Activated gamma-delta T cell treated with Interleukin-2 at 50 U/mL for 16 hours (primary cell): ENCODE data around the gene KCNK7.
"Not testable (repeated sequence)": the region's sequence is repeated elsewhere in the genome, so short reads cannot be mapped to it uniquely, and the experiment has no call there.

Experiments
- DNase-seq: peaks from one replicate; pipeline ENCODE4 v3.0.0-alpha.2; 2020

Gene KCNK7, protein sequence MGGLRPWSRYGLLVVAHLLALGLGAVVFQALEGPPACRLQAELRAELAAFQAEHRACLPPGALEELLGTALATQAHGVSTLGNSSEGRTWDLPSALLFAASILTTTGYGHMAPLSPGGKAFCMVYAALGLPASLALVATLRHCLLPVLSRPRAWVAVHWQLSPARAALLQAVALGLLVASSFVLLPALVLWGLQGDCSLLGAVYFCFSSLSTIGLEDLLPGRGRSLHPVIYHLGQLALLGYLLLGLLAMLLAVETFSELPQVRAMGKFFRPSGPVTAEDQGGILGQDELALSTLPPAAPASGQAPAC

DNA sequence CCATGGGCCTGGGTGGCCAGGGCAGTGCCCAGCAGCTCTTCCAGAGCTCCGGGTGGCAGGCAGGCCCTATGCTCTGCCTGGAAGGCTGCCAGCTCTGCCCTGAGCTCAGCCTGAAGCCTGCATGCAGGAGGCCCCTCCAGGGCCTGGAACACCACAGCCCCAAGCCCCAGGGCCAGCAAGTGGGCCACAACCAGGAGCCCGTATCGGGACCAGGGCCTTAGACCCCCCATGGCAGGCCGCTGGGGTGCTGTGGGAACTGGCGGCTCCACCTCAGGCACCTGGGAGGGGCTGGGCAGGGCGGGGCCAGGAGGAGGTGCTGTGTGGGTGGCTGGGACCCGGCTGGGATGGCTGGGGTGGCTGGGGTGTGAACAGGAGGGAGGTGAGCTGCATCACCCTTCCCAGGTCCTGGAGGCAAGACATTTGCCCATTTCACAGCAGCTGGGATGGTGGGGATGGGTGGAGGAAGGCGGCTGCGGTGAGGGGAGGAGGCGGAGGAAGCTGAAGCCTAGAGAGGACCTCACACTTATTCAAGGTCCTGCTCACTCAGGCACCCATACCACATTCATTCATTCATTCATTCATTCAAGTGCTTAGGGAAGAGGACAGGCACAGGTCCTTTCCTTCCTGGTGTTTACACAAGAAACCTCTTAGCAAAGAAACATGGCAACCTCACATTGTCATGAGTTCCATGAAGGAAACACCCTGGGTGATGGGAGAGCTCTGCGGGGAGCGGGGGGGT lies at the start of gene KCNK7:
TSS of gene KCNK7 (minus strand) at position 258 of the 739 bp plus-strand sequence. CDS start at position 230, 28 bp downstream.
- no peak for DNase-seq

DNA sequence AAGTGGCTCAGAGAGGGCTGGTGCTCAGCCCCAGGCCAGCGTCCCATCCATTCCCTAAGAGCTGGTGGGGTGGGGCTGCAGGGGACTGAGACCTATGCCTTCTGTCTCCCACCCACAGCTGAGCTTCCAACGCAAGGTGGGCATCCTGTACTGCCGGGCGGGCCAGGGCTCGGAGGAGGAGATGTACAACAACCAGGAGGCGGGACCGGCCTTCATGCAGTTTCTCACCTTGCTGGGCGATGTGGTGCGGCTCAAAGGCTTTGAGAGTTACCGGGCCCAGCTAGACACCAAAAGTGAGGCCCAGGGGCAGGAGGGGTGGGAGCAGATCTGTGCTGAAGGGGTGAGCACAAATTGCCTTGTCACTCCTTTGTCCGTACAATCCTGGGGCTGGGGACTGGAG lies 49.2 kb upstream of the KCNK7 start:
- DNase-seq = no peak

DNA sequence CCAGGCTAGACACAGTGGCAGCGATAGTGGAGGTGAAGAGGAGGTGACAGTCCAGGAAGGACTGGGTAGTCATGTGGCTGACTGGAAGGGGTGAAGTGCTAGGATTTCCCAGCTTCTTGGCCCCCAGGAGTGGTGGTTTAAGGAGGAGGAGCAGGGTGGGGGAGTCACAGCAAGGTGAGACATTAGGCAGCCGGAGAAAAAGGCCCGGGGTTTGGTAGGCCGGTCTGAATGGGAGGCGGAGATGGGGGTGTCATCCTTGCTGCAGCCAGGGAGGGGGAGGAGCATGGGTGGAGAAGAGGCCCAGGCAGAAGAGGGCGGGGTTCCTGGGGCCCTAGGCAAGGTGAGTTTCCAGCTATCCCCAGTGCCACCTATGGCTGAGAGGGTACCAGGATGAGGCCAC lies 48.4 kb upstream of the KCNK7 start:
- DNase-seq = no peak

DNA sequence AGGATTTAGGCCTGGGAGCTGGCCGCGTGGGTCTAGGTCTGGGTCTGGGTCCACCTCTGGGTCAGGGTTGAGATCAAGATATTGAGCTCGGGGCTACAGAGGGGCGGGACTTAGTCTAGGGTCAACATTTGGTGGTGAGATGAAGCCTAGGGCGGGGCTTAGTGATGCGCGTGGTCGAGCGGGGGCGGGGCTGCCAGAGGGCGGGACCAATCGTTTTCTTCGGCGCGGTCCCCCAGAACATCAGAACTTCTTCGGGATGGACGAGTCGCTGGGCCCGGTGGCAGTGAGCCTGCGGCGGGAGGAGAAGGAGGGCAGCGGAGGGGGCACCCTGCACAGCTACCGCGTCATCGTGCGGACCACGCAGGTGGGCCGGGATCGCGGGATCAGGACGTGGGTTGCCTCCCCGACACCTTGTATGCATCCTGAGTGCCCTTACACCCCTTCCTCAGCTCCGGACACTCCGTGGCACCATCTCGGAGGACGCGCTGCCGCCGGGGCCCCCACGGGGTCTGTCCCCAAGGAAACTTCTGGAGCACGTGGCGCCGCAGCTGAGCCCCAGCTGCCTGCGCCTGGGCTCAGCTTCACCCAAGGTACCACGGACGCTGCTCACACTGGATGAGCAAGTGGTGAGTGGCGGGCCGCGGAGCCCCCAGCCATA lies 46.5 kb upstream of the KCNK7 start:
- no peak for DNase-seq

DNA sequence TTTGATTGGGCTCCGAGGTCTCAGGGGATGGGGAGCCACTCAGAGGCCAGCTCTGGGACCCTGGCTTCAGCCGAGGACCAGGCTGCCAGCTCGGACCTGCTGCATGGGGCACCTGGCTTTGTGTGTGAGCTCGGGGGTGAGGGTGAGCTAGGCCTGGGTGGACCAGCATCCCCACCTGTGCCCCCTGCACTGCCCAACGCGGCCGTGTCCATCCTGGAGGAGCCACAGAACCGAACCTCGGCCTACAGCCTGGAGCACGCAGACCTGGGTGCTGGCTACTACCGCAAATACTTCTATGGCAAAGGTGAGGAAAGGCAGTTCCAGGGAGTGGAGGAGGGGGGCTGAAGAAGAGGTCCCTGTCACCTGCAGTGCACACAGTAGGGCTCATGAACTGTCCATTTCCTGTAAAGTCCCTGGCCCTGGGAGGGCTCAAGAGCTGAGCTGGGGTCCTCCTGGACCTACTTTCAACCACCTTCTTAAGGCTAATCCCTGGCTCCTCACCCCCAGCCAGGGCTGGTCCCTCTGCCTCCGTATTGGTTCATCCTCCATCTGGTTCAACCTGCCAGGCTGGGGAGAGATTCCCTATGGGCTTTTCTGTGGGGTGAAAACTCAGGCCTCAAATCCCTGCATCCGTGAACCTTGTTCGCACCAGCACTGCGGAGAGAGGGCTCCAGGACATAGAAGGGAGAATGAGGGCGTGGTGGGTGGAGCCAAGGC lies 45.9 kb upstream of the KCNK7 start:
- no peak for DNase-seq

DNA sequence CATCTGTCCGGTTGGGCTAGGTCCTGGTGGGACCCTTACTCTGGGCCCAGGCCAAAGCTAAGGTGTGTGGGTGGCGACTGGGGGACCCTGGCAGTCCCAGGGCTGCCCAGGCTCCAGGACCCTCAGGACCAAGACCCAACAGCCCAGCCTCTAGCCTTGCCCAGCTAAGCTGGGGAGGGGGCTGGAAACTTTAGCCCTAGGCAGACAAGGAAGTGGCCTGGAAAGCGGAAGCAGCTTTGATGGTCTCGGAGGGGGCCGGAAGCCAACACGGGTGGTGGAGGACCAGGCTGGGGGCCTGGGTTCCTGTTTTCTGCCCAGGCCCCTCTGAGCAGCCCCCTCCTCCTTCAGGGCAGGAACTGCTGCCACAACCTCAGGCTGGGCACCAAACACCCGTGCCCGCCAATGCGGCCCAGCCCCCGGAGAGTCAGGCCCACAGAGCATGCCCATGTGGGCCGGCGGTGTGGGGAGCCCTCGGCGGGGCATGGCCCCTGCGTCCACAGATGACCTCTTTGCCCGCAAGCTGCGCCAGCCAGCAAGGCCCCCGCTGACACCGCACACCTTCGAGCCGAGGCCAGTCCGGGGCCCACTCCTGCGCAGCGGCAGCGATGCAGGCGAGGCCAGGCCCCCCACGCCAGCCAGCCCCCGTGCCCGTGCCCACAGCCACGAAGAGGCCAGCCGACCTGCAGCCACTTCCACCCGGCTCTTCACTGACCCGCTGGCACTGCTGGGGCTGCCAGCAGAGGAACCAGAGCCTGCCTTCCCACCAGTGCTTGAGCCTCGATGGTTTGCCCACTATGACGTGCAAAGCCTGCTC lies 45.1 kb upstream of the KCNK7 start:
- DNase-seq = peak; percentile 58

DNA sequence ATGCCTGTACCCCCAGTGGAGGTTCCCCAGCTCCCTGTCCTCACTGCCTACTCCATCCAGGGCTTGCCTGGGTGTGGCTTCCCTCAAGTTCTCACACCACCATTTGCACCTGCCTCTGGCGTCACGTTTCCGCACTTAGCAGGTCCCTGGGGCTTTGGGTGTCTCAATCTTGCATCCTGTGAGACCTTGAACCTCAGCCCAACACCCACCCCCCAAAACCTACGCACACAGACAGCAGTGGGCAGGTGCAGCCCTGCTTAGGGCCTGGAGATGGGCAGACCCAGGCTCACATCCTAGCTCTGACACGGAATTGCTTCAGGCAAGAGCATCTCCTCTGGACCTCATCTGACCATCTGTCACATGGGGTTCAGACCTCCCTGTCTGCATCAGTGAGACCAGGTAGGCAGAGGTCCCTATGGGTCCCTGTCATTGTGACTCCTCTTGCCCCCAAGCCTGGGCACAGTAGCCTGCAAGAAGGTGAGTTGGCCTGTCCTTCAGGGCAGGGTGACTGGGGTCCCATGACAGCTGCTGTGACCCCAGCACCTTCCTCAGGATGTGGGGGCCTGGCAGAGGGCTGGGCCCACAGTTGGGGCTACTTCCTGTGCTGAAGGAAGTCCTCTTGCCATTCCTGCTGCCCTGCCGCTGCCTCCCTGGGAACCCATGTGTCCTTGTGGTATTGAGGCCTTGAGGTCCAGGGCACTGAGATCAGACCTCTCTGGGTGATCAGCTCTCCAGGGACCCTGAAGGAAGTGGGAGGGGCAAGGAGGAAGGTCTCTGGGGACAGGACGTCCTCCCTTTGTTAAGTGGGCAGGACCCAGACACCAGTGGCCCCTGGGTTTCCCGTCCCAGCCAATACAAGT lies 44.3 kb upstream of the KCNK7 start:
- DNase-seq = peak; percentile 82

DNA sequence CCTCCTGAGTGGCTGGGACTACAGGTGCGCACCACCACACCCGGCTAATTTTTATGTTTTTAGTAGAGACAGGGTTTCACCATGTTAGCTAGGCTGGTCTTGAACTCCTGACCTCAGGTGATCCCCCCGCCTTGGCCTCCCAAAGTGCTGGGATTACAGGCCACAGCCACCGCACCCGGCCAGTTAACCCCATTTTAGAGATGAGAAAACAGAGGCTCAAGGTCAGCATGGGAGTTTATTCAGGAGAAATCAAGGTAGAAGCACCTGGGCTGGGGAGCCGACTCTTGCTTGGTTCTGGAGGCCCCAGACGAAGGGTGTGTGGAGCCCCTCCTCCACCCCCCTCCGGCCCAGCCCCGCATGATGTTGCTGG lies 43.6 kb upstream of the KCNK7 start:
- DNase-seq = not testable (repeated sequence)

DNA sequence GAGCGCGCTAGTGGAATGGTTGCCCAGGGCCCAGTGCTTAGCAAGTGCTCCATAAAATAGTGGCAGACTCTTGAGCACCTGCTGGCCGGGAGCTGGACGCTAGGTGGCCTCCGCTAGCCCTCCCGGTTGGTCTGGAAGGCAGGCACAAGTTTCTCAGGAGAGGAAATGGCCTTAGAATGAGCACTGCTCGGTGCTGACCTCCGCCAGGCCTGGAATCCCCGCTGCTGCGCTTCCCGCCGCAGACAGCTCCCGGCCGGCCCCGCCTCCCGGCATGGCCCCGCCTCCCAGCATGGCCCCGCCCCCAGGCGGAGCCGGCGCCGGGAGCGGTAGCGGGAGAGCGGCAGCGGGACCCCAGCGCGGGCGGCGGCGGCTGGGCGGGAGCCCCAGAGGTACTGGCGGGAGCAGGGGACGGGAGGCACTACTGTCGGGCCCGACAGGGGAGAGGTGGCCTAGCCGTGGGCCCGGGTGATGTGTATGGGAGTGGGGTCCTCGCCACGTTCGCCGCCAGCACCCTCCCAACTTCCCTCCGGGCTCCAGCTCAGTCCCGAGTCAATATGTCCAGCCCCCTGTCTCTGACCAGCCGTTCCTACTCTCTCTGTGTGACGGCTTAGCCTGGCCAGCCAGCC lies 42.3 kb upstream of the KCNK7 start, which contains the start of gene SIPA1:
TSS of gene SIPA1 (plus strand) at position 308 of the 626 bp plus-strand sequence. CDS start 2,821 bp downstream, outside the sequence.
- DNase-seq = peak; percentile 66

DNA sequence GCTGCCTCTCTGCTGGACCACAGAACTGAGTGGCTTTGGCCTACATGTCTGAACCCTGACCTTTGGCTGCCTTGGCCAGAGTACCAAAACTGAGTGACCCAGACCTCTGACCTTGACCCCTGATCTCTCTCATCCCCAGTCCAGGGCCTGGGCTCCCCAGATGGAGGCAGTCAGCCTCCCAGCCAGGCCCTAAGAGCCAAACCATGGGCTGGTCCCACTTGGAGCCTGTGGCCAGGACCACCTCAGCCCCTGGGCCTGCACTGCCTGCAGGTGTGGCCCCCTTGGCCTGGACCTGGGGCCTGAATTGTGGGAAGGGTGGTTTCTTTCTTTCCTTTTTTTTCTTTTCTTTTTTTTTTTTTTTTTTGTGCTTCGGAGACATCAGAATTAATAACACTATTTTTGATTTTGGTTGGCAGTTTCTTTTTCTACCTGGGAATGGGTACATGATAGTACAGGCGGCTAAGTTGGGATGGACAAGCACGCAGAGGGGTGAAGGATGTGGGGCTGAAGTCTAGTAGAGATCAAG lies 41.5 kb upstream of the KCNK7 start:
- DNase-seq = no peak

DNA sequence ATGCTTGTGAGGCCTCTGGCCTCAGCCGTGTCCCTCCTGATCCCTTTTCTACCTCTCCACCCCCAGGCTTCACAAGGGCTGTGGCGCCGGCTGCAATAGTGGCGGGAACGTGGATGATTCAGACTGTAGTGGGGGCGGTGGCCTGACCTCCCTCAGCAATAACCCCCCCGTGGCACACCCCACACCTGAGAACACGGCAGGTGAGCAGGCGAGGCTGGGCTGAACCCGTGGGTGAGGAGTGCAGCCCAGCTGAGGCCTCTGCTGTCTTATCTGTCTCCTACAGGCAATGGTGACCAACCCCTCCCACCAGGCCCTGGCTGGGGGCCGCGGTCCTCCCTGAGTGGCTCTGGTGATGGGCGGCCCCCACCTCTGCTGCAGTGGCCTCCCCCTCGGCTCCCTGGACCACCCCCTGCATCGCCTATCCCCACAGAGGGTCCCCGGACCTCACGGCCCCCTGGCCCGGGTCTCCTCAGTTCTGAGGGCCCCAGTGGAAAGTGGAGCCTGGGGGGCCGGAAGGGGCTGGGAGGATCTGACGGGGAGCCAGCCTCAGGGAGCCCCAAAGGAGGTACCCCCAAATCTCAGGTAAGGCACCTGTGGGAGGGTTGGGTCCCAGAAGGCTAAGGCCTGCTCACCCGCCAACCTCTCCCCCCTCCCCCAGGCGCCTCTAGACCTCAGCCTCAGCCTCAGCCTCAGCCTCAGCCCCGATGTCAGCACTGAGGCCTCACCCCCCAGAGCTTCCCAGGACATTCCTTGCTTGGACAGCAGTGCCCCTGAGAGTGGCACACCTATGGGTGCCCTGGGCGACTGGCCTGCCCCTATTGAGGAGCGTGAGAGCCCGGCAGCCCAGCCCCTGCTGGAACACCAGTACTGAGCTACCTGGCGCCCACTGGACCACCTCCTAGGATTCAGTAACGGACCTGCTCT lies 40.8 kb upstream of the KCNK7 start:
- DNase-seq = no peak

DNA sequence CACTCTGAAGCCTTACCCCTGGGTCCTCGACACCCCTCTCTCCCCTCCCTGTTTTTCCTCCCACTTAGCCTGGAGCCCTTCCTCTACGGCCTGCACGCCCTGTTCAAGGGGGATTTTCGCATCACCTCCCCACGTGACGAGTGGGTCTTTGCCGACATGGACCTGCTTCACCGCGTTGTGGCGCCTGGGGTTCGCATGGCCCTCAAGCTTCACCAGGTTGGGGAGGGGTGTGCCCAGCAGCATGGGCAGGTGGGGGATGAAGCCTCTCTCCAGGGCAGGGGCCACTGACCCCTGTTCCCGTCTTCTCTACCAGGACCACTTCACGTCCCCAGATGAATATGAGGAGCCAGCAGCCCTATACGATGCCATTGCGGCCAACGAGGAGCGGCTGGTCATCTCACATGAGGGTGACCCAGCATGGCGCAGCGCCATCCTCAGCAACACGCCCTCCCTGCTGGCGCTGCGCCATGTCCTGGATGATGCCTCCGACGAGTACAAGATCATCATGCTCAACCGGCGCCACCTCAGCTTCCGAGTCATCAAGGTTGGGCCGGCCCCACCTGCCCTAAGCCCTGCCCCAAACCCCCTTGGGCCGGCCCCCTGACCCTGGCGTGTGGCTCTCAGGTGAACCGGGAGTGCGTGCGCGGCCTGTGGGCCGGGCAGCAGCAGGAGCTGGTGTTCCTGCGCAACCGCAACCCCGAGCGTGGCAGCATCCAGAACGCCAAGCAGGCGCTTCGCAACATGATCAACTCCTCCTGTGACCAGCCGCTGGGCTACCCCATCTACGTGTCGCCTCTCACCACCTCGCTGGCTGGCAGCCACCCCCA lies 39.5 kb upstream of the KCNK7 start:
- no peak for DNase-seq

DNA sequence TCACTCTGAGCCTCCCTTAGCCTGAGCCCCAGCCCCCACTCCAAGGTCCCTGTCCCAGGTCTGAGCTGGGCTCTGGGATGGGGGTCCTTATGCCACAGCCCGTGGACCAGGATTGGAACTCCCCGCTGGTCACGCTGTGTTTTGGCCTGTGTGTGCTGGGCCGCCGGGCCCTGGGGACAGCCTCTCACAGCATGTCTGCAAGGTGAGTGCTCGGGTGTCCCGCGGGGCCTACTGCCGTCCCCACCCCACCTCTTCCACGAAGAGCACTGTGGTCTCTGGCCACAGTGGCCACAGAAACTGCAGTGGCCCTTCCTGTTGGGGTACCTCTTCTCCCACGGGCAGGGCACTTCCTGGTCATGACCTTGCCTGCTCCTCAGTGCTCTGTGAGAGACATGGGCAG lies 38.8 kb upstream of the KCNK7 start:
- DNase-seq = no peak

DNA sequence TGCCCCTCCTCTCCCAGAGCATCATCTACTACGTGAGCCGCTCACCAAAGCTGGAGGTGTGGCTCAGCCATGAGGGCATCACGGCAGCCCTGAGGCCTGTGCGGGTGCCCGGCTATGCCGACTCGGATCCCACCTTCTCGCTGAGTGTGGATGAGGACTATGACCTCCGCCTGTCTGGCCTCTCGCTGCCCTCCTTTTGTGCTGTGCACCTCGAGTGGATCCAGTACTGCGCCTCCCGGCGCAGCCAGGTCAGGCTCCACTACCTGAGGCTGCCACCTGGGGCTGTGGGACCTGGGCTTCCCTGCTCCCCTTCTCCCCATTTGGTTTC lies 38.5 kb upstream of the KCNK7 start:
- no peak for DNase-seq

DNA sequence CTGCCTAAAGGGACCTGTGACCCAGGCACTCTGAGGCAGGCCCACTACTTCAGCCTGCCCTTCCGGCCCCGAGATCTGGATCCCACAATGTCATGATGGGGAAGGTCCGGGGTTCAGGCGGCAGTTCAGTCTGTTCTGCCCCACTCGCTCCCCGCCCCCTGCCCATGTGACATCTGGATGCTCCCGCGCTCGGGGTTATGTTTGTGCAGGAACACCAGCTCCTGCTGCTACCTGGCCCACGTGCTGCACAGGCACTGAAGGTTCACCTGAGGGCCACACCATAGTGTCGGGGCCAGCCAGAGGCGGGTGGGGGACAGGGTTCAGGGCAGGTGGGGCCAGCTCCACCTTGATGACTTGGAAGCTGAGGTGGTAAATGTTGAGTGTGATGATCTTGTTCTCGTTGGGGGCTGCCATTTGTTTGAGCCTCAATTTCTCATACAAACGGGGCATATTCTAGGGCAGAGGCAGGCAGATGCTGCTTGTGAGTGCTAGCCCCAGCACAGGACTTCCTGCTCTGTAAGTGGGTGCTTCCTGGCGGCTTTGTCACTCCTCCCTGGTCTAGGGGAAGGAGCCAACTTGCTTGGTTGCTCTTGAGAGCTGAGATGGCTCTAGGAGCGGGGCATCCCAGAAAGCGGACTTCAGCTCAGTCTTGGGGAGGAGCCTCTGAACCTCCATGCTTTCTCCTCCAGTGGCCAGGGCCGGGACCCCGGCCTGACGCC lies 37.9 kb upstream of the KCNK7 start:
- no peak for DNase-seq

DNA sequence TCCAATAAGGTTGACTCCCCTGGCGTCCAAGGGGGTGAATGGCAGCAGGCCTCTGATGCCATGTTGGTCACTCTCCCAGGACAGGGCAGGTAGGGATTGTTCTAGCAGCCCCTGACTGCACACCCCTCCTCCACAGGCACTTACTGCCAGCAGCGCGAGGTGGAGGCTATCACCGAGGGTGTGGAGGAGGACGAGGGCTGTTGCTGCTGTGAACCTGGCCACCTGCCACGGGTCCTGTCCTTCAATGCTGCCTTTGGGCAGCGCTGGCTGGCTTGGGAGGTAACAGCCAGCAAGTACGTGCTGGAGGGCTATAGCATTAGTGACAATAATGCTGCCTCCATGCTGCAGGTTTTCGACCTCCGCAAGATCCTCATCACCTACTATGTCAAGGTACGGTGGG lies 34.6 kb upstream of the KCNK7 start:
- DNase-seq = no peak

DNA sequence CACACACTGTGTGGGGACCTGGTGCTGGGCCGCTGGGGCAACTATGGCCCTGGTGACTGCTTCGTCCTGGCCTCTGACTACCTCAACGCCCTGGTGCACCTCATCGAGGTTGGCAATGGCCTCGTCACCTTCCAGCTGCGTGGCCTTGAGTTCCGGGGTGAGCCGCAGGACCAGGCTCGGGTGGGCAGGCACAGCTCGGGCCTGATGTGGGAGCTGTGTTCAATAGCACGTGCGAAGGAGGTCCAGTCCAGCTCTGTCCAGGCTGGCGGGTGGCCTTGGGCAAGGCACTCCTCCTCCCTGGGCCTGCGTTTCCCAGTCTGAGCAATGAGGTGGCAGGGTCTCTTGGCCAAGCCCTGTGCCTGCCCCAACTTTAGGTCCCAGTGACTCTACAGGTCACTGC lies 34.0 kb upstream of the KCNK7 start:
- no peak for DNase-seq

DNA sequence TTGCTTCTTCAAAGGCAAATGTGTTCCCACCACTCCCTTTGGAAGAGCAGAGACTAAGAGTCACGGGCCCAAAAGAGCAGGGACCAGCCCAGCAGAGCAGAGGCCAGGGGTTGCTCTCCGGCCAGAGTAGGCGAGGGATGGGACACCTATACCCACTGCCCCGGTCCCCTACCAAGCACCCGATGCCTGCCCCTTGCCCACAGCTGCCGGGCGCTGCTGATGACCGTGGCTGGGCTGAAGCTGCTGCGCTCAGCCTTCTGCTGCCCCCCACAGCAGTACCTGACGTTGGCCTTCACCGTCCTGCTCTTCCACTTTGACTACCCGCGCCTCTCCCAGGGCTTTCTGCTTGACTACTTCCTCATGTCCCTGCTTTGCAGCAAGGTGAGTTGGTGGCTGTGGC lies 31.6 kb upstream of the KCNK7 start:
- no peak for DNase-seq
